HepG2 (cell line): ENCODE data around the gene ACVR1B. TPM values are rescaled to one million over a fixed set of nuclear protein-coding genes. Genes with fewer than 3 reads are reported as not detected.
A peak's percentile ranks its signal among the peaks of the same experiment; 100 is the strongest.

ENCODE experiments used
- ATAC-seq: fragments of 200-7000 bp; cut with Tn5 transposase; 3 replicates; pipeline ENCODE4 v1.9.1; 2020; ENCODE audit warnings: mild to moderate bottlenecking, moderate library complexity
- BruUV-seq: library from RNA; stranded (reverse); fragments of 400-500 nt; replicated peaks from 2 replicates; lab custom pipeline; 2021; lab: Mats Ljungman, UMichigan
- CTCF ChIA-PET: fragments of 300-600 bp; formaldehyde crosslinking; extraction: SDS; loops from one replicate; lab custom pipeline; 2021; ENCODE audit warnings: low total read pairs, inconsistent platforms, low intra/inter-chr PET ratio; lab: Yijun Ruan, JAX
- POLR2A ChIA-PET: fragments of 350-600 bp; sonication (Branson Sonifier 250); formaldehyde crosslinking; loops from one replicate; lab custom pipeline; 2020; ENCODE audit warnings: antibody characterized with exemption, inconsistent platforms; lab: Yijun Ruan, JAX
- DNase-seq: peaks from one replicate; pipeline ENCODE4 v3.0.0-alpha.2; 2015; ENCODE audit warnings: low spot score
- FAIRE-seq: peaks from 3 replicates; lab custom pipeline; 2011; peaks lifted over from hg19 to GRCh38; lab: Jason Lieb, UNC
- H2AFZ ChIP-seq: one replicate; pipeline ENCODE4 v1.6.1; 2011; ENCODE audit warnings: low read length, inconsistent platforms
- H3K27ac ChIP-seq: fragments of 300-600 bp; 3 replicates; pipeline ENCODE4 v1.8.0; 2011; ENCODE audit warnings: mixed run types, mild to moderate bottlenecking, mixed read lengths, low read length, inconsistent platforms; ENCODE audit not compliant: insufficient read depth; ENCODE audit errors: extremely low read length
- H3K27me3 ChIP-seq, 2 experiments: fragments of 200-600 bp in 1 of 2; 2 replicates in 1 of 2; 3 replicates in 1 of 2; pipeline versions ENCODE4 v1.6.0 to v1.8.0; 2011; ENCODE audit warnings: low read length in 2 of 2, mild to moderate bottlenecking in 2 of 2, moderate library complexity in 2 of 2, inconsistent platforms in 1 of 2; ENCODE audit not compliant: insufficient read depth in 2 of 2, control insufficient read depth in 1 of 2
- H3K36me3 ChIP-seq, 2 experiments: fragments of 200-600 bp in 1 of 2; replicated peaks in 1 of 2; 2 replicates in 1 of 2; 3 replicates in 1 of 2; pipeline versions ENCODE4 v1.5.1 to v1.8.0; 2011; ENCODE audit warnings: low read length in 2 of 2, inconsistent platforms in 1 of 2; ENCODE audit not compliant: insufficient read depth in 2 of 2, control insufficient read depth in 1 of 2
- H3K4me1 ChIP-seq: 2 replicates; pipeline ENCODE4 v1.5.1; 2012; ENCODE audit warnings: low read length, inconsistent platforms; ENCODE audit not compliant: insufficient read depth
- H3K4me2 ChIP-seq: 2 replicates; pipeline ENCODE4 v1.6.0; 2011; ENCODE audit warnings: low read depth, low read length, inconsistent platforms
- H3K4me3 ChIP-seq, 3 experiments: fragments of 200-600 bp in 1 of 3; sonication (generic), shearing (Covaris generic) in 1 of 3; replicated peaks in 1 of 3; 2 replicates each; pipeline ENCODE4 v1.5.1; 2011 to 2016; ENCODE audit warnings: low read length in 3 of 3, inconsistent platforms in 2 of 3, low read depth in 2 of 3, mild to moderate bottlenecking in 2 of 3, control low read depth in 1 of 3, mixed read lengths in 1 of 3; ENCODE audit not compliant: insufficient read depth in 1 of 3
- H3K79me2 ChIP-seq: one replicate; pipeline ENCODE4 v1.6.1; 2011; ENCODE audit warnings: low read length, inconsistent platforms; ENCODE audit not compliant: insufficient read depth
- H3K9ac ChIP-seq: 2 replicates; pipeline ENCODE4 v1.6.0; 2011; ENCODE audit warnings: mild to moderate bottlenecking, low read depth, low read length, inconsistent platforms; ENCODE audit not compliant: insufficient read depth
- H3K9me3 ChIP-seq: 2 replicates; pipeline ENCODE4 v1.5.1; 2012; ENCODE audit warnings: mild to moderate bottlenecking, low read length
- H4K20me1 ChIP-seq: 2 replicates; pipeline ENCODE4 v1.6.0; 2011; ENCODE audit warnings: inconsistent platforms, mild to moderate bottlenecking, low read length, moderate library complexity; ENCODE audit not compliant: insufficient read depth
- ARNTL ChIP-seq: sonication (generic); formaldehyde crosslinking; IDR thresholded peaks from 2 replicates; pipeline ENCODE4 v1.4.0; 2020; ENCODE audit warnings: mild to moderate bottlenecking, missing genetic modification reagents
- ASH2L ChIP-seq: fragments of 300-600, 200-600 bp; sonication (generic); IDR thresholded peaks from 2 replicates; pipeline ENCODE4 v1.7.0; 2017; ENCODE audit warnings: low read depth, mild to moderate bottlenecking, moderate library complexity, mixed read lengths, low read length; ENCODE audit not compliant: insufficient read length
- DRAP1 ChIP-seq: IDR thresholded peaks from 2 replicates; pipeline ENCODE4 v1.6.1; 2016; ENCODE audit warnings: missing genetic modification reagents, missing compliant biosample characterization
- HNF4A ChIP-seq: sonication (generic); formaldehyde crosslinking; IDR thresholded peaks from 2 replicates; pipeline ENCODE4 v1.4.0; 2020; ENCODE audit warnings: missing genetic modification reagents
- HNRNPUL1 ChIP-seq: fragments of 200-400 bp; formaldehyde crosslinking; IDR thresholded peaks from 2 replicates; pipeline ENCODE4 v1.6.1; 2017; ENCODE audit warnings: low read depth, mild to moderate bottlenecking, low read length, moderate library complexity
- HOXA7 ChIP-seq: sonication (generic); formaldehyde crosslinking; IDR thresholded peaks from 2 replicates; pipeline ENCODE4 v1.8.1; 2022; ENCODE audit warnings: mild to moderate bottlenecking, missing genetic modification reagents, moderate library complexity
- JDP2 ChIP-seq: sonication (generic); formaldehyde crosslinking; IDR thresholded peaks from 2 replicates; pipeline ENCODE4 v1.8.1; 2022; ENCODE audit warnings: missing genetic modification reagents, borderline replicate concordance
- MXD4 ChIP-seq: IDR thresholded peaks from 2 replicates; pipeline ENCODE4 v1.6.1; 2016; ENCODE audit warnings: mild to moderate bottlenecking, missing biosample characterization, missing genetic modification reagents
- SMYD3 ChIP-seq: sonication (generic); formaldehyde crosslinking; IDR thresholded peaks from 2 replicates; pipeline ENCODE4 v1.8.1; 2023; ENCODE audit warnings: mild to moderate bottlenecking, missing genetic modification reagents
- SP2 ChIP-seq: sonication (generic); formaldehyde crosslinking; IDR thresholded peaks from 2 replicates; pipeline ENCODE4 v1.5.1; 2020; ENCODE audit warnings: mild to moderate bottlenecking, missing genetic modification reagents
- ZBTB34 ChIP-seq: sonication (generic); formaldehyde crosslinking; IDR thresholded peaks from 2 replicates; pipeline ENCODE4 v1.8.0; 2022; ENCODE audit warnings: mild to moderate bottlenecking, missing genetic modification reagents
- ZNF12 ChIP-seq: sonication (generic); formaldehyde crosslinking; IDR thresholded peaks from 2 replicates; pipeline ENCODE4 v1.5.0; 2020; ENCODE audit warnings: missing genetic modification reagents
- ZNF253 ChIP-seq: sonication (generic); formaldehyde crosslinking; IDR thresholded peaks from 2 replicates; pipeline ENCODE4 v1.8.0; 2022; ENCODE audit warnings: mild to moderate bottlenecking, missing genetic modification reagents, borderline replicate concordance
- ZNF557 ChIP-seq: sonication (generic); formaldehyde crosslinking; IDR thresholded peaks from 2 replicates; pipeline ENCODE4 v1.4.0; 2020; ENCODE audit warnings: missing genetic modification reagents
- ZNF567 ChIP-seq: sonication (generic); formaldehyde crosslinking; IDR thresholded peaks from 2 replicates; pipeline ENCODE4 v1.8.1; 2023; ENCODE audit warnings: mild to moderate bottlenecking, missing genetic modification reagents, borderline replicate concordance
- ZNF709 ChIP-seq: sonication (generic); formaldehyde crosslinking; IDR thresholded peaks from 2 replicates; pipeline ENCODE4 v1.5.0; 2020; ENCODE audit warnings: mild to moderate bottlenecking, missing genetic modification reagents
- ZNF746 ChIP-seq: sonication (generic); formaldehyde crosslinking; IDR thresholded peaks from 2 replicates; pipeline ENCODE4 v1.8.0; 2022; ENCODE audit warnings: mild to moderate bottlenecking, missing genetic modification reagents
- ZNF775 ChIP-seq: sonication (generic); formaldehyde crosslinking; IDR thresholded peaks from 2 replicates; pipeline ENCODE4 v1.4.0; 2020; ENCODE audit warnings: missing genetic modification reagents, mild to moderate bottlenecking, moderate library complexity, borderline replicate concordance
- ZNF784 ChIP-seq: sonication (generic); formaldehyde crosslinking; IDR thresholded peaks from 2 replicates; pipeline ENCODE4 v1.5.1; 2020; ENCODE audit warnings: missing genetic modification reagents, mild to moderate bottlenecking, borderline replicate concordance
- WGBS: methylation state at CpG from one replicate; pipeline ENCODE4 v1.1.6; 2017; ENCODE audit warnings: low lambda C conversion rate; 5-methylcytosine and 5-hydroxymethylcytosine counted together
- in situ Hi-C: cut with HindIII; loops from 2 replicates; pipeline ENCODE4 v1.10.0; 2017; ENCODE audit warnings: low pct_unique_long_range_greater_than_20kb; ENCODE audit not compliant: extremely low pct_ligation_motif_present
- intact Hi-C: fragments of 100-400 bp; cut with micrococcal nuclease; formaldehyde crosslinking; loops from one replicate; pipeline ENCODE4 v1.10.0; 2022; ENCODE audit not compliant: unreplicated experiment
- polyA plus RNA-seq, 8 experiments: library from polyadenylated mRNA; depleted of rRNA in 3 of 8; stranded (reverse) in 7 of 8; unstranded in 1 of 8; fragments of >200 nt; fragmentation: Illumina TruSeq in 4 of 8; extraction: Trizol in 4 of 8; gene quantifications; 2 replicates each; pipeline versions ENCODE4 v1.2.1 to v1.2.3, GENCODE V29; 2011 to 2016; ENCODE audit warnings: low read depth in 4 of 8, missing spikeins in 1 of 8, mixed read lengths in 1 of 8; ENCODE audit not compliant: insufficient read depth in 1 of 8
- total RNA-seq, 5 experiments: library from RNA; depleted of rRNA; stranded (reverse); fragments of >200 nt; fragmentation: Illumina TruSeq; extraction: Trizol; gene quantifications; 2 replicates each; pipeline ENCODE4 v1.2.3, GENCODE V29; 2016; ENCODE audit warnings: low read depth in 1 of 5

The ACVR1B gene
- total and polyA plus RNA-seq, 2 of the 13 experiments (the other 11 are each of a cell fraction or from before 2014, with no cell fraction given): 8.9 to 12.1 TPM

GRCh38 chr12:51976376-51977160, 25.1 kb downstream of the ACVR1B start:
- FAIRE-seq (peak; percentile 99), DNase-seq (peak; percentile 92), ATAC-seq (peak; percentile 88)
- H3K4me3 ChIP-seq: peak overlapping the region in 1 of 3 experiments; percentile 6; a peak in 1 of 6 replicates
- peak overlapping the region; percentile 47 for H3K4me2 ChIP-seq
- intact Hi-C loops (loop anchor here (1.0 kb wide), 1 partner anchor 23 kb away; no protein-coding TSS in a partner anchor), in situ Hi-C loops (no loop called here)
- H2AFZ ChIP-seq: no peak overlapping the region
- H4K20me1 ChIP-seq: no peaks in the 10 kb centered on the region
- ChIA-PET POLR2A (interaction anchor here (0.7 to 2.2 kb wide), 8 partner anchors 14 to 127 kb away, joined by 3 to 9 read pairs (median 4); partner anchors contain the start of gene ACVR1B), CTCF (no interaction called here)
- no TSS peak for BruUV-seq
- peaks cover 32% of the 10 kb centered on the region for H3K79me2 ChIP-seq
- H3K9me3 ChIP-seq: no peaks in the 10 kb centered on the region
- 70% methylated on average over 10 of the region's 10 CpGs for WGBS
- peaks cover 68% of the 10 kb centered on the region for H3K4me1 ChIP-seq
- H3K9ac ChIP-seq: peak overlapping the region; percentile 5; the same call in 1 of the 2 replicates
- peak overlapping the region; percentile 61 for H3K27ac ChIP-seq
- H3K36me3 ChIP-seq: peaks cover 15 to 16% of the 10 kb centered on the region in 2 experiments
- H3K27me3 ChIP-seq: no peaks in the 10 kb centered on the region
- TF ChIP-seq HNF4A: peak; percentile 55
- no peak for TF ChIP-seq JDP2
- no peak for TF ChIP-seq ZNF709
- no peak for TF ChIP-seq HOXA7 (CRISPR knock-in tag)
- TF ChIP-seq MXD4 (CRISPR knock-in tag): no peak
- no peak for TF ChIP-seq ZNF784 (CRISPR knock-in tag)
- no peak; the same call in 1 of the 2 replicates for TF ChIP-seq ZBTB34 (CRISPR knock-in tag)
- TF ChIP-seq ARNTL (CRISPR knock-in tag): no peak
- TF ChIP-seq ZNF12 (CRISPR knock-in tag): peak; percentile 51; the same call in 1 of the 2 replicates
- TF ChIP-seq ZNF557 (CRISPR knock-in tag): no peak
- no peak for TF ChIP-seq ZNF253 (CRISPR knock-in tag)
- no peak for TF ChIP-seq ZNF567 (CRISPR knock-in tag)
- peak; percentile 39; the same call in 1 of the 2 replicates for TF ChIP-seq DRAP1 (CRISPR knock-in tag)
- no peak for TF ChIP-seq SMYD3 (CRISPR knock-in tag)
- no peak for TF ChIP-seq SP2 (CRISPR knock-in tag)
- 0 out of 2 replicates have a peak, but pooled peaks have one; percentile 62 for TF ChIP-seq HNRNPUL1
- peak; percentile 35 for TF ChIP-seq ASH2L
- no peak for TF ChIP-seq ZNF775 (CRISPR knock-in tag)
- TF ChIP-seq ZNF746 (CRISPR knock-in tag): no peak
